Mesenchymal stem cell (in vitro differentiated cells and primary cell): ENCODE data around the gene NOS3.

Source experiments
- DNase-seq: peaks from one replicate; pipeline ENCODE4 v3.0.0-alpha.2; 2013
- H2AFZ ChIP-seq: one replicate; pipeline ENCODE4 v1.6.1; 2013; ENCODE audit warnings: low read depth, mild to moderate bottlenecking, control low read depth, inconsistent platforms, low read length, moderate library complexity
- H2AK5ac ChIP-seq: 2 replicates; pipeline ENCODE4 v1.6.1; 2013; ENCODE audit warnings: low read length, moderate library complexity, mild to moderate bottlenecking, inconsistent platforms; ENCODE audit not compliant: severe bottlenecking
- H2BK120ac ChIP-seq: one replicate; pipeline ENCODE4 v1.6.1; 2013; ENCODE audit warnings: low read depth, mild to moderate bottlenecking, inconsistent platforms, low read length, moderate library complexity
- H2BK12ac ChIP-seq, 2 experiments: one replicate each; pipeline ENCODE4 v1.6.1; 2013; ENCODE audit warnings: inconsistent platforms in 2 of 2, low read length in 2 of 2, mild to moderate bottlenecking in 2 of 2, moderate library complexity in 2 of 2, control low read depth in 1 of 2
- H2BK15ac ChIP-seq: one replicate; pipeline ENCODE4 v1.6.1; 2013; ENCODE audit warnings: mild to moderate bottlenecking, low read depth, inconsistent platforms; ENCODE audit not compliant: poor library complexity, severe bottlenecking
- H2BK5ac ChIP-seq: 2 replicates; pipeline ENCODE4 v1.6.1; 2013; ENCODE audit warnings: low read depth, mild to moderate bottlenecking, low read length, control low read depth, inconsistent platforms; ENCODE audit not compliant: poor library complexity, severe bottlenecking
- H3K14ac ChIP-seq, 2 experiments: one replicate each; pipeline ENCODE4 v1.6.1; 2013; ENCODE audit warnings: inconsistent platforms in 2 of 2, low read length in 2 of 2, control low read depth in 1 of 2, mild to moderate bottlenecking in 1 of 2, moderate library complexity in 1 of 2
- H3K18ac ChIP-seq, 2 experiments: one replicate each; pipeline ENCODE4 v1.6.1; 2013; ENCODE audit warnings: inconsistent platforms in 2 of 2, low read length in 2 of 2, control low read depth in 1 of 2, low read depth in 1 of 2, mild to moderate bottlenecking in 1 of 2
- H3K23ac ChIP-seq, 2 experiments: one replicate each; pipeline ENCODE4 v1.6.1; 2013; ENCODE audit warnings: inconsistent platforms in 2 of 2, low read length in 2 of 2, mild to moderate bottlenecking in 2 of 2, moderate library complexity in 2 of 2, control low read depth in 1 of 2
- H3K27ac ChIP-seq: 2 replicates; pipeline ENCODE4 v1.5.1; 2013; ENCODE audit warnings: mild to moderate bottlenecking, moderate library complexity, low read length, control low read depth, inconsistent platforms; ENCODE audit not compliant: poor library complexity, severe bottlenecking
- H3K27me3 ChIP-seq, 2 experiments: 2 replicates each; pipeline versions ENCODE4 v1.6.1 to v1.7.0; 2013; ENCODE audit warnings: low read length in 2 of 2, mild to moderate bottlenecking in 2 of 2, moderate library complexity in 2 of 2, control low read depth in 1 of 2, inconsistent platforms in 1 of 2; ENCODE audit not compliant: control insufficient read depth in 1 of 2, insufficient read depth in 1 of 2
- H3K36me3 ChIP-seq, 2 experiments: 2 replicates each; pipeline versions ENCODE4 v1.6.1 to v1.7.0; 2013; ENCODE audit warnings: low read length in 2 of 2, control low read depth in 1 of 2, inconsistent platforms in 1 of 2, low read depth in 1 of 2, mild to moderate bottlenecking in 1 of 2; ENCODE audit not compliant: insufficient read depth in 2 of 2, control insufficient read depth in 1 of 2
- H3K4ac ChIP-seq, 2 experiments: one replicate each; pipeline ENCODE4 v1.6.1; 2013; ENCODE audit warnings: inconsistent platforms in 2 of 2, low read length in 2 of 2, mild to moderate bottlenecking in 2 of 2, moderate library complexity in 2 of 2, control low read depth in 1 of 2, low read depth in 1 of 2
- H3K4me1 ChIP-seq: 2 replicates; pipeline ENCODE4 v1.6.1; 2013; ENCODE audit warnings: low read depth, low read length, control low read depth; ENCODE audit not compliant: control insufficient read depth, insufficient read depth
- H3K4me2 ChIP-seq: 2 replicates; pipeline ENCODE4 v1.6.1; 2013; ENCODE audit warnings: low read length, mild to moderate bottlenecking, inconsistent platforms; ENCODE audit not compliant: poor library complexity, severe bottlenecking
- H3K4me3 ChIP-seq, 2 experiments: 2 replicates each; pipeline versions ENCODE4 v1.5.1 to v1.7.0; 2013; ENCODE audit warnings: low read length in 2 of 2, mild to moderate bottlenecking in 2 of 2, control low read depth in 1 of 2, low read depth in 1 of 2; ENCODE audit not compliant: insufficient read depth in 1 of 2
- H3K79me1 ChIP-seq: replicated peaks from 2 replicates; pipeline ENCODE4 v1.6.1; 2013; ENCODE audit warnings: mild to moderate bottlenecking, control low read depth, low read length, inconsistent platforms; ENCODE audit not compliant: poor library complexity, severe bottlenecking
- H3K9ac ChIP-seq: 2 replicates; pipeline ENCODE4 v1.7.0; 2013; ENCODE audit warnings: mild to moderate bottlenecking, low read length, moderate library complexity
- H3K9me3 ChIP-seq: 2 replicates; pipeline ENCODE4 v1.7.0; 2013; ENCODE audit warnings: mild to moderate bottlenecking, low read length; ENCODE audit not compliant: control insufficient read depth
- H4K8ac ChIP-seq: one replicate; pipeline ENCODE4 v1.6.1; 2013; ENCODE audit warnings: inconsistent platforms, mild to moderate bottlenecking, low read length, moderate library complexity
- H4K91ac ChIP-seq: one replicate; pipeline ENCODE4 v1.6.1; 2013; ENCODE audit warnings: mild to moderate bottlenecking, low read length, inconsistent platforms
- WGBS: methylation state at CpG from one replicate; pipeline ENCODE4 v1.1.7; 2013; ENCODE audit warnings: mixed read lengths; 5-methylcytosine and 5-hydroxymethylcytosine counted together

Gene NOS3

GRCh38 chr7:150994141-150994837 lies 3.5 kb downstream of the NOS3 start:
- Histone ChIP-seq H4K91ac (peak overlapping the region; percentile 61), H3K23ac (no peak overlapping the region)

GRCh38 chr7:150994838-150995510 lies 4.2 kb downstream of the NOS3 start:
- no peak overlapping the region for H2BK120ac ChIP-seq
- WGBS: 81% methylated on average over 17 of the region's 19 CpGs

More at GRCh38 chr7:150994141-150994837, 3.5 kb downstream of the NOS3 start:
- Histone ChIP-seq H3K27ac (no peak overlapping the region), H3K9ac (no peak overlapping the region), H3K4ac (no peak overlapping the region), H2BK120ac (no peak overlapping the region), H3K4me1 (no peaks in the 10 kb centered on the region), H2BK15ac (no peak overlapping the region), H3K18ac (peak overlapping the region; percentile 37 to 77), H3K27me3 (peaks cover 25 to 43% of the 10 kb centered on the region in 2 experiments), H2BK5ac (no peak overlapping the region), H3K36me3 (no peaks in the 10 kb centered on the region), H3K4me2 (no peak overlapping the region), H3K14ac (peak overlapping the region in 1 of 2 experiments; percentile 1), H2BK12ac (no peak overlapping the region), H3K79me1 (no peaks in the 10 kb centered on the region), H3K4me3 (no peak overlapping the region), H4K8ac (peak overlapping the region; percentile 71), H2AFZ (peak overlapping the region; percentile 65), H3K9me3 (peaks cover 17% of the 10 kb centered on the region), H2AK5ac (no peak overlapping the region)
- 59% methylated on average over 9 of the region's 15 CpGs for WGBS
- no peak for DNase-seq

GRCh38 chr7:150996376-150997074 lies 5.7 kb downstream of the NOS3 start:
- DNase-seq: no peak
- H2BK12ac ChIP-seq: peak overlapping the region; percentile 30 to 64
- H4K91ac ChIP-seq: peak overlapping the region; percentile 94
- H2BK5ac ChIP-seq: no peak overlapping the region
- no peak overlapping the region for H2AK5ac ChIP-seq
- H3K4me3 ChIP-seq: no peak overlapping the region
- H3K9ac ChIP-seq: no peak overlapping the region
- H3K4ac ChIP-seq: no peak overlapping the region
- no peaks in the 10 kb centered on the region for H3K36me3 ChIP-seq
- no peak overlapping the region for H3K14ac ChIP-seq
- peak overlapping the region; percentile 95 for H4K8ac ChIP-seq
- H3K9me3 ChIP-seq: no peaks in the 10 kb centered on the region
- H2BK120ac ChIP-seq: peak overlapping the region; percentile 42
- no peaks in the 10 kb centered on the region for H3K79me1 ChIP-seq
- peak overlapping the region; percentile 46 for H2BK15ac ChIP-seq
- H2AFZ ChIP-seq: no peak overlapping the region
- H3K4me2 ChIP-seq: no peak overlapping the region
- H3K27me3 ChIP-seq: peaks cover 12 to 43% of the 10 kb centered on the region in 2 experiments
- H3K4me1 ChIP-seq: no peaks in the 10 kb centered on the region
- no peak overlapping the region for H3K27ac ChIP-seq
- WGBS: 45% methylated on average over 31 of the region's 31 CpGs
- no peak overlapping the region for H3K23ac ChIP-seq
- peak overlapping the region; percentile 29 to 80 for H3K18ac ChIP-seq

More at GRCh38 chr7:150994838-150995510, 4.2 kb downstream of the NOS3 start:
- no peak overlapping the region for H3K4me3 ChIP-seq
- no peak overlapping the region for H2AK5ac ChIP-seq
- H3K23ac ChIP-seq: no peak overlapping the region
- peak overlapping the region; percentile 32 to 40 for H3K4ac ChIP-seq
- DNase-seq: no peak
- H3K4me2 ChIP-seq: no peak overlapping the region
- H3K9me3 ChIP-seq: peaks cover 12% of the 10 kb centered on the region
- H4K8ac ChIP-seq: peak overlapping the region; percentile 51
- peak overlapping the region in 1 of 2 experiments; percentile 91 for H2BK12ac ChIP-seq
- peak overlapping the region; percentile 44 for H2BK15ac ChIP-seq
- peaks cover 19 to 36% of the 10 kb centered on the region in 2 experiments for H3K27me3 ChIP-seq
- H2BK5ac ChIP-seq: no peak overlapping the region
- H4K91ac ChIP-seq: peak overlapping the region; percentile 7
- H3K79me1 ChIP-seq: no peaks in the 10 kb centered on the region
- H3K9ac ChIP-seq: no peak overlapping the region
- H3K27ac ChIP-seq: no peak overlapping the region
- peak overlapping the region in 1 of 2 experiments; percentile 1 for H3K14ac ChIP-seq
- H3K4me1 ChIP-seq: no peaks in the 10 kb centered on the region
- no peaks in the 10 kb centered on the region for H3K36me3 ChIP-seq
- H2AFZ ChIP-seq: peak overlapping the region; percentile 65
- peak overlapping the region in 1 of 2 experiments; percentile 77 for H3K18ac ChIP-seq

- H3K4me1 ChIP-seq: no peaks in the 10 kb centered on the region
- no peak overlapping the region for H2BK5ac ChIP-seq
- no peak overlapping the region for H3K4ac ChIP-seq
- DNase-seq: no peak
- H3K18ac ChIP-seq: peak overlapping the region; percentile 29 to 80
- H3K23ac ChIP-seq: no peak overlapping the region
- WGBS: 95% methylated on average over 8 of the region's 8 CpGs
- H3K27ac ChIP-seq: no peak overlapping the region
- no peak overlapping the region for H2BK15ac ChIP-seq
- H3K4me3 ChIP-seq: no peak overlapping the region
- H2AK5ac ChIP-seq: no peak overlapping the region
- no peak overlapping the region for H2AFZ ChIP-seq
- H3K27me3 ChIP-seq: peaks cover 12 to 49% of the 10 kb centered on the region in 2 experiments
- H3K36me3 ChIP-seq: no peaks in the 10 kb centered on the region
- no peak overlapping the region for H4K91ac ChIP-seq
- H3K4me2 ChIP-seq: no peak overlapping the region
- H2BK120ac ChIP-seq: no peak overlapping the region
- no peak overlapping the region for H3K14ac ChIP-seq
- no peaks in the 10 kb centered on the region for H3K79me1 ChIP-seq
- H3K9me3 ChIP-seq: no peaks in the 10 kb centered on the region
- H4K8ac ChIP-seq: peak overlapping the region; percentile 95
- H2BK12ac ChIP-seq: peak overlapping the region in 1 of 2 experiments; percentile 64
- no peak overlapping the region for H3K9ac ChIP-seq
Observed at GRCh38 chr7:150997075-150997511, 6.3 kb downstream of the NOS3 start.
